Hippocampal formation (tissue), 2 donors: ENCODE results near the gene LPAR3.
"Not testable (repeated sequence)": the region's sequence is repeated elsewhere in the genome, so short reads cannot be mapped to it uniquely, and the experiment has no call there.

Experiments
- DNase-seq, 2 donors: peaks; one replicate each; lab custom pipeline; 2025; lab: John Stamatoyannopoulos, UW

Gene LPAR3

GRCh38 chr1:84907095-84907827 is 14.3 kb upstream of the LPAR3 start:
- DNase-seq: no peak

GRCh38 chr1:84902727-84903126 is 9.7 kb upstream of the LPAR3 start:
- not testable (repeated sequence) for DNase-seq

- no peak for DNase-seq
Observed at GRCh38 chr1:84899969-84900368, 7.0 kb upstream of the LPAR3 start.

GRCh38 chr1:84896279-84896678 is 3.3 kb upstream of the LPAR3 start:
- no peak for DNase-seq

- DNase-seq: no peak
Observed at GRCh38 chr1:84890566-84890965, 2.4 kb downstream of the LPAR3 start.

GRCh38 chr1:84889437-84889836 is 3.6 kb downstream of the LPAR3 start:
- DNase-seq: no peak

GRCh38 chr1:84888753-84889152 is 4.3 kb downstream of the LPAR3 start:
- no peak for DNase-seq

- DNase-seq: no peak
Observed at GRCh38 chr1:84887261-84887934, 5.6 kb downstream of the LPAR3 start.

- no peak for DNase-seq
Observed at GRCh38 chr1:84885469-84885868, 7.5 kb downstream of the LPAR3 start.

- no peak for DNase-seq
Observed at GRCh38 chr1:84884671-84885389, 8.2 kb downstream of the LPAR3 start.

GRCh38 chr1:84883286-84883685 is 9.7 kb downstream of the LPAR3 start:
- DNase-seq: no peak

GRCh38 chr1:84877592-84877991 is 15.4 kb downstream of the LPAR3 start:
- DNase-seq: no peak

- DNase-seq: no peak
Observed at GRCh38 chr1:84876353-84876752, 16.7 kb downstream of the LPAR3 start.

GRCh38 chr1:84873366-84873765 is 19.6 kb downstream of the LPAR3 start:
- DNase-seq: no peak

GRCh38 chr1:84872696-84873355 is 20.2 kb downstream of the LPAR3 start:
- no peak for DNase-seq

- DNase-seq: no peak
Observed at GRCh38 chr1:84871181-84871580, 21.8 kb downstream of the LPAR3 start.

- no peak for DNase-seq
Observed at GRCh38 chr1:84870591-84870990, 22.4 kb downstream of the LPAR3 start.

GRCh38 chr1:84869720-84870119 is 23.3 kb downstream of the LPAR3 start:
- no peak for DNase-seq

GRCh38 chr1:84862810-84863251 is 30.2 kb downstream of the LPAR3 start:
- DNase-seq: no peak

GRCh38 chr1:84861988-84862644 is 30.9 kb downstream of the LPAR3 start:
- DNase-seq: no peak

- DNase-seq: no peak
Observed at GRCh38 chr1:84861516-84861915, 31.5 kb downstream of the LPAR3 start.

- no peak for DNase-seq
Observed at GRCh38 chr1:84859866-84860265, 33.1 kb downstream of the LPAR3 start.
